ENCODE measurements around the gene MED31. TPM values are rescaled to one million over a fixed set of nuclear protein-coding genes. Genes with fewer than 3 reads are reported as not detected.

The MED31 gene
- total RNA-seq, 1 experiment from 2014 or later = 18.8 TPM

DNA sequence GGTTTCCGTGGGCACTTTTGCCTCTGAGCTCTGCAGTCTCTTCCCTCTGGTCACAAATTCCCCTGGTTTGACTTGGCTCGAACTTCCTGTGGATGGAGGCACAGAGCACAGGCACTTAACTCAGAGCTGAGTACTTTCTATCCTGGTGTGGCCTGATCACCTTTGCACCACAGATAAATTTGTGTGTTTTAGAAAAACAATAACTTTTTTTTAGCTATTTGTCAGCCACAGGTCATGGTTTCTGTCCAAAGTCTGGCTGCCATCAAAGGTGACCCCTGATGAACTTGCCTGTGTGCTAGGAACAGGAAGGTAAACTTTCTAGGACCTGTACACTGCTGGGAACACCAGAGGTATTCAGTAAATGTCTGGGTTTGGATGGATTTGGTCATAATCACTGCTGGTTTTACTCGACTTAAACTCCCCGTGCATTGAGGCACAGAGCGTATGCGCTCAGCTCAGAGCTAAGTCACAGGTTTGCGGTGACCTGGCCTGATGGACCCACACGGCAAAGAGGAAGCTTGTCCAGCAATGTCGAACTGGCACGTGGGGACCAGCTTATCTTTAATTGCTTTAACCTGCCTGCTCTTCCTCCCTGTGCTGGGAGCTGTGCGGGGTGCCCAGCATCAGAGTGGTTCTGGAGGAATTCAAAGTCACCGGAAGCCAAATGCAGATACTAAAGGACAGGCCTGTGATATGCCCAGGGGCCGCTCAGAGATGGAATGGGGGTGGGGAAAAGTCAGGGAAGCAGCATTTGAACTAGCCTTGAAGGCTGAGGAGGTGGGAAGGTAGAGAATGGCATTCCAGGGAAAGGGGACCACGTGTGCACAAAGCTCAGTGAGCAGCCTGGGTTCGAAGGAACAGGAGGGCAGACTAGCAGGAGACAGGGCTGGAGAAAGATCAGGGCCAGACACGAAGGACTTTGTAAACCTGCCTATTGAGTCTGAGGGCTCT lies 48.9 kb upstream of the MED31 start:
- Histone ChIP-seq H3K79me2 (ENCODE audit: low read length) (no peaks in the 10 kb centered on the region), H3K4me3 (ENCODE audit: low read length) (no peak overlapping the region), H4K20me1 (ENCODE audit: low read length) (no peaks in the 10 kb centered on the region), H3K27ac (ENCODE audit: low read length) (no peak overlapping the region), H3K9me2 (replicated peaks; ENCODE audit: low read length) (no peaks in the 10 kb centered on the region), H3K9ac (ENCODE audit: low read length) (no peak overlapping the region), H3K36me3 (ENCODE audit: low read depth, low read length) (no peaks in the 10 kb centered on the region), H3F3A (ENCODE audit: low read length, unreplicated experiment) (no peaks in the 10 kb centered on the region), H3K27me3 (ENCODE audit: low read length) (no peaks in the 10 kb centered on the region), H3K4me2 (ENCODE audit: low read length) (no peak overlapping the region), H3K9me3 (ENCODE audit: low read length) (no peaks in the 10 kb centered on the region), H3K4me1 (ENCODE audit: insufficient read depth, low read length) (no peaks in the 10 kb centered on the region), H2AFZ (ENCODE audit: low read length) (no peak overlapping the region)
- BruUV-seq (replicated peaks) = no TSS peak
- no peak for DNase-seq
- ATAC-seq = no peak
- intact Hi-C loops (cut with micrococcal nuclease) = no loop called here
- TF ChIP-seq EZH2phosphoT487 (IDR thresholded peaks at IDR 0.05; ENCODE audit: borderline replicate concordance, low read length) (no peak), CTCF (conservative IDR thresholded peaks at IDR 0.05; ENCODE audit: low read depth, low read length) (no peak), EZH2 (IDR thresholded peaks at IDR 0.05; ENCODE audit: low read length, unreplicated experiment) (no peak)
- ChIA-PET CTCF (interaction anchor here (0.6 kb wide), 2 partner anchors 14 to 34 kb away, joined by 3 to 4 read pairs; no protein-coding TSS in a partner anchor), POLR2A (ENCODE audit: unreplicated experiment) (no interaction called here)

GRCh38 chr17:6698004-6698403 lies 46.6 kb upstream of the MED31 start:
- ChIA-PET CTCF (no interaction called here), POLR2A (ENCODE audit: unreplicated experiment) (no interaction called here)
- Histone ChIP-seq H3K79me2 (ENCODE audit: low read length) (no peaks in the 10 kb centered on the region), H3K27me3 (ENCODE audit: low read length) (no peaks in the 10 kb centered on the region), H3K4me2 (ENCODE audit: low read length) (no peak overlapping the region), H3K36me3 (ENCODE audit: low read depth, low read length) (no peaks in the 10 kb centered on the region), H3K27ac (ENCODE audit: low read length) (no peak overlapping the region), H3F3A (ENCODE audit: low read length, unreplicated experiment) (no peaks in the 10 kb centered on the region), H3K9ac (ENCODE audit: low read length) (no peak overlapping the region), H3K4me1 (ENCODE audit: insufficient read depth, low read length) (no peaks in the 10 kb centered on the region), H3K9me2 (replicated peaks; ENCODE audit: low read length) (no peaks in the 10 kb centered on the region), H2AFZ (ENCODE audit: low read length) (no peak overlapping the region), H3K9me3 (ENCODE audit: low read length) (no peaks in the 10 kb centered on the region), H4K20me1 (ENCODE audit: low read length) (no peaks in the 10 kb centered on the region), H3K4me3 (ENCODE audit: low read length) (no peak overlapping the region)
- intact Hi-C loops (cut with micrococcal nuclease) = no loop called here
- no TSS peak for BruUV-seq (replicated peaks)
- DNase-seq (no peak), ATAC-seq (no peak)
- TF ChIP-seq EZH2 (IDR thresholded peaks at IDR 0.05; ENCODE audit: low read length, unreplicated experiment) (no peak), EZH2phosphoT487 (IDR thresholded peaks at IDR 0.05; ENCODE audit: borderline replicate concordance, low read length) (no peak), CTCF (conservative IDR thresholded peaks at IDR 0.05; ENCODE audit: low read depth, low read length) (no peak)

- POLR2A ChIA-PET (ENCODE audit: unreplicated experiment) = no interaction called here
- no peaks in the 10 kb centered on the region for H3K9me3 ChIP-seq (ENCODE audit: low read length)
- H3K9ac ChIP-seq (ENCODE audit: low read length) = no peak overlapping the region
- no peak for ATAC-seq
- H3K9me2 ChIP-seq (replicated peaks; ENCODE audit: low read length) = no peaks in the 10 kb centered on the region
- DNase-seq = no peak
- intact Hi-C loops (cut with micrococcal nuclease) = no loop called here
- no peaks in the 10 kb centered on the region for H3K4me1 ChIP-seq (ENCODE audit: insufficient read depth, low read length)
- no TSS peak for BruUV-seq (replicated peaks)
- CTCF ChIA-PET = no interaction called here
- no peaks in the 10 kb centered on the region for H3K36me3 ChIP-seq (ENCODE audit: low read depth, low read length)
- no peak overlapping the region for H3K4me3 ChIP-seq (ENCODE audit: low read length)
- TF ChIP-seq EZH2 (IDR thresholded peaks at IDR 0.05; ENCODE audit: low read length, unreplicated experiment) (no peak), CTCF (conservative IDR thresholded peaks at IDR 0.05; ENCODE audit: low read depth, low read length) (no peak), EZH2phosphoT487 (IDR thresholded peaks at IDR 0.05; ENCODE audit: borderline replicate concordance, low read length) (no peak)
- no peaks in the 10 kb centered on the region for H3K27me3 ChIP-seq (ENCODE audit: low read length)
- H3K4me2 ChIP-seq (ENCODE audit: low read length) = no peak overlapping the region
- no peak overlapping the region for H3K27ac ChIP-seq (ENCODE audit: low read length)
- H3K79me2 ChIP-seq (ENCODE audit: low read length) = no peaks in the 10 kb centered on the region
- H3F3A ChIP-seq (ENCODE audit: low read length, unreplicated experiment) = no peaks in the 10 kb centered on the region
- no peak overlapping the region for H2AFZ ChIP-seq (ENCODE audit: low read length)
- H4K20me1 ChIP-seq (ENCODE audit: low read length) = no peaks in the 10 kb centered on the region
Measured at GRCh38 chr17:6696906-6697305, 45.5 kb upstream of the MED31 start.

Data from PC-3 (cell line).